ENCODE measurements around the gene LRRC3. TPM values are rescaled to one million over a fixed set of nuclear protein-coding genes. Genes with fewer than 3 reads are reported as not detected.
A peak's percentile ranks its signal among the peaks of the same experiment; 100 is the strongest.
"Not testable (repeated sequence)": the region's sequence is repeated elsewhere in the genome, so short reads cannot be mapped to it uniquely, and the experiment has no call there.

Gene LRRC3
- total RNA-seq, 1 donor from 2014 or later = 2.2 TPM

DNA sequence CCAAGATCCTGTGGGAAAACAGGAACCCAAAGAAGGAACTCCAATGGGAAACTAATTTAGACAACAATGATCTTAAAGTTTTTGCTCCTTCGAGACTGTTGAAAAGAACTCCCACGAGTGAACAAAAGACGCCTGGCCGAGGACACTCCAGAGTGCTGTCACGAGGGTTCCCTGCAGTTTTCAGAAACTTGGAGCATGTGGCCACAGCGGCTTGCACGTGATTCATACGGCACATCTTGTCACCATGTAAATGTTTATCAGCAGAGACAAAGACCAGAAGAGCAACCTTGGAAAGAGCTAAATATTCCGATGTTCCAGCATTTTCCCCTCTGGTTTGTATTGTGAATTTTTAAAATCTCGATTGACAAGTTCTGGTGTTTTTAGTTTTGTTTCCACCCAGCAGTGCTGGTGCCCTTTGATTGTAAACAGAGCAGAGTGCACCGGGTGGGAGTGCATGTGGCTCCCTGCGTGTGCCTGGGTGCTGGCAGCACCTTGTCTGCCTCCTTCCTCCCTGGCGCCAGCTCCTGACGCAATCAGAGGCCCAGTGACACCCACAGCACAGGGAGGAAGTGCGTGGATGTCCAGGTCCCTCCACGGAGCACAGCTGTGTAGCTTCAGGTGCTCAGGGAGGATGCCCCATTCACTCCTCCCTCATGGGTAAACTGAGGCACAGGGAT, 23.0 kb downstream of the LRRC3 start:
- intact Hi-C loops (cut with DNase I) = no loop called here
- DNase-seq (ENCODE audit: low spot score in 2 of 2) = no peak
- no peak for TF ChIP-seq CTCF (IDR thresholded peaks at IDR 0.05)
- no peak overlapping the region for H3K27ac ChIP-seq
- H3K9me3 ChIP-seq = no peaks in the 10 kb centered on the region
- no peaks in the 10 kb centered on the region for H3K36me3 ChIP-seq
- no peak overlapping the region for H3K4me3 ChIP-seq
- no peaks in the 10 kb centered on the region for H3K27me3 ChIP-seq
- no peaks in the 10 kb centered on the region for H3K4me1 ChIP-seq

GRCh38 chr21:44478801-44479167, 23.5 kb downstream of the LRRC3 start:
- no peak for DNase-seq (ENCODE audit: low spot score in 2 of 2)
- intact Hi-C loops (cut with DNase I) = no loop called here
- Histone ChIP-seq H3K9me3 (no peaks in the 10 kb centered on the region), H3K27ac (no peak overlapping the region), H3K4me3 (no peak overlapping the region), H3K27me3 (no peaks in the 10 kb centered on the region), H3K36me3 (no peaks in the 10 kb centered on the region), H3K4me1 (no peaks in the 10 kb centered on the region)
- no peak for TF ChIP-seq CTCF (IDR thresholded peaks at IDR 0.05)

DNA sequence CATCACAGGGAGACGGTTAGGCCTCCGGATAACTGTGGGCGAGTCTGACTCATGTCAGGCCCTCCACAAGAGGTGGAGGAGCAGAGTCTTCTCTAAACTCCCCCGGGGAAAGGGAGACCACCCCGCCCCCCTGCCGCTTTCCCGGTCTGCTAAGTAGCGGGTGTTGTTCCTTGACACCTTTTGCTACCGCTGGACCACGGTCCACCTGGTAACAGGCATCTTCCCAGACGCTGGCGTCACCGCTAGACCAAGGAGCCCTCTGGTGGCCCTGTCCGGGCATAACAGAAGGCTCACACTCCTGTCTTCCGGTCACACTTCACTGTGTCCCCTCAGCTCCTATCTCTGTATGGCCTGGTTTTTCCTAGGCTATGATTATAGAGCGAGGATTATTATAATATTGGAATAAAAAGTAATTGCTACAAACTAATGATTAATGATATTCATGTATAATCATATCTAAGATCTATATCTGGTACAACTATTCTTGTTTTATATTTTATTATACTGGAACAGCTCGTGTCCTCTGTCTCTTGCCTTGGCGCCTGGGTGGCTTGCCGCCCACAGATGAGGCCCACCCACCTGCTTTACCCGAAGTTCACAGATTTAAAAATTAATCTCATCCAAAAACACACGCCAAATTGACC, 24.4 kb downstream of the LRRC3 start:
- H3K27me3 ChIP-seq; H3K36me3 ChIP-seq; intact Hi-C loops (cut with DNase I); DNase-seq (ENCODE audit: low spot score in 2 of 2); H3K27ac ChIP-seq; H3K4me3 ChIP-seq; H3K9me3 ChIP-seq; H3K4me1 ChIP-seq: not testable (repeated sequence)
- TF ChIP-seq CTCF (IDR thresholded peaks at IDR 0.05) = peak; percentile 32 to 57 (median 38)

DNA sequence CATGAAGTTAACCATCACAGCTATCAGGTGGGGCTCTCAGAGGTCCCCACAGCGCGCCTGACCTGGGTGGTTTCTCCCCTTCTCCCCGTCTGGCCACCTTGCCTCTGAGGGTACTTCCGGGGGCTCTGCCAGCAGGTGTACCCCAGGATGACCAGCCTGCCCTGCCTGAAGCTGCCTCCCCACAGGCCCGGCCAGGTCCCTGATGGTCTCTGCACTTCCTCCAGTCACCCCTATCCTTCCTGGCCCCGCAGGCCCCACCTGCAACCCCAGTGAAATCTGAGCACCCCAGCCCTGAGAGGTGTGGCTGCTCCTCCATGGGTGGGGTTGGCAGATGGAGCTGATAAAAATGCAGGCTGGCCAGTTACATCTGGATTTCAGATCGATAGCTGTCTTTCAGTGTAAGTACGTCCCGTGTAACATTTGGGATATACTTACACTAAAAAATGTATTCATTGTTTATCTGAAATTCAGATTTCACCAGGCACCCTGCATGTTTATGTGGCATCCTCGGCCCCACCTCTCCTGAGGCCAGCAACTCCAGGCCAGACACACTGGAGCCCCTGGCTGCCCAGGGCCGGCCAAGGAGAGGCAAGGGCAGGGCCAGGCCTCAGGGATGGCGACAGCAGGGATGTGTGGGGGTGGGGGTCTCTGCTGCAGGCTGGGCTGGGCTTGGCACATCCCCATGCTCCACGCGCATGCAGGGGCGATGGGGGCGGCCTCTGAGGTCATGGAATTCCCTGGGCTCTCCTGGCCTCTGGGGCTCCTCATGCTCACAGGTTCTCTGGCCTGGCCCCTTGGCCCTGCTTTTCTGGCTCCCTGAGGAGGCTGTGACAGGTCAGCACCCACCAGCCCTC, 25.1 kb downstream of the LRRC3 start:
- no peak for TF ChIP-seq CTCF (IDR thresholded peaks at IDR 0.05)
- Histone ChIP-seq H3K27ac (no peak overlapping the region), H3K9me3 (no peaks in the 10 kb centered on the region), H3K4me3 (no peak overlapping the region), H3K27me3 (no peaks in the 10 kb centered on the region), H3K36me3 (no peaks in the 10 kb centered on the region), H3K4me1 (no peaks in the 10 kb centered on the region)
- intact Hi-C loops (cut with DNase I) = no loop called here
- DNase-seq (ENCODE audit: low spot score in 2 of 2) = no peak

- DNase-seq (ENCODE audit: low spot score in 2 of 2) = no peak
- Histone ChIP-seq H3K27me3 (no peaks in the 10 kb centered on the region), H3K9me3 (no peaks in the 10 kb centered on the region), H3K27ac (no peak overlapping the region), H3K4me1 (no peaks in the 10 kb centered on the region), H3K4me3 (no peak overlapping the region), H3K36me3 (no peaks in the 10 kb centered on the region)
- TF ChIP-seq CTCF (IDR thresholded peaks at IDR 0.05) = no peak
- intact Hi-C loops (cut with DNase I) = no loop called here
Measured at GRCh38 chr21:44482581-44483287, 27.4 kb downstream of the LRRC3 start.

Measured in ascending aorta (tissue), 2 donors.